Muscle of arm (tissue), 12 donors: ENCODE data around the gene CSF1R. TPM values are rescaled to one million over a fixed set of nuclear protein-coding genes. Genes with fewer than 3 reads are reported as not detected.
A peak's percentile ranks its signal among the peaks of the same experiment; 100 is the strongest.
"Not testable (repeated sequence)": the region's sequence is repeated elsewhere in the genome, so short reads cannot be mapped to it uniquely, and the experiment has no call there.

Experiments
- DNase-seq: peaks from one replicate; pipeline ENCODE4 v3.0.0-alpha.2; 2013
- polyA plus RNA-seq, 12 donors: library from polyadenylated mRNA; unstranded; fragments of 120-200 nt; gene quantifications; one replicate each; pipeline ENCODE4 v1.2.1, GENCODE V29; 2013; ENCODE audit not compliant: insufficient read length in 12 of 12

CSF1R gene
- polyA plus RNA-seq, 12 donors = 17.0 to 41.1 (median 24.6) TPM; not detected in 1

DNA sequence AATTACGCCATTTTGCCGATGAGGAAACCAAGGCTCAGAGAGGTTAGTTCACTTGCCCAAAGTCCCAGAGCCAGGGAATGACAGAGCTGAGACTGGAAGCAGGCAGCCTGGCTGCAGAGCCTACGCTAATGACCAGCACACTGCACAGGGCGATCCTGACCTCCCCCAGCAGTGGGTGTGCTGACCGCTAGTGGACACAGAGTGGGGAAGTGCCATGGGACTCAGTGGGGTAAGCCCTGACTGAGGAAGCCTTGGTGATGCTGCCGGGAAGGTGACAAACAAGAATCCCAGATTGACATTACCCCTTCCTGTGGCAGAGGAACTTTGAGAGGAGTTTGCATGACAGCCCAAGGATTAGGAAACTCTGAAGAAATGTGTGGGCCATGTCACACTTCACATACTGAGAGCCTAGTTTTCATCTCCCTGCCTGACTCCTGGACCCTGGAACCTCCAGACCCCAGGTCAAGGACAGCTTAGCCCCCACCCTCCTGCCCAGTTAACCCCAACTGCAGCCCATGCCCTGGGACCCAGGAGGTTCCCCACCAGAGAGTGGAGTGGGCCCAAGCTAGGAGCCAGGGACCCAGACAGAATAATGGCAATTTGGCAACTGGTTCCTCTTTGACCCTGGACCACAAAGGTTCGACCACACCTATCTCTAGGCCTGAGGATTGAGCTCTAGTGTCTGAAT, 19.7 kb upstream of the CSF1R start:
- DNase-seq = no peak

DNA sequence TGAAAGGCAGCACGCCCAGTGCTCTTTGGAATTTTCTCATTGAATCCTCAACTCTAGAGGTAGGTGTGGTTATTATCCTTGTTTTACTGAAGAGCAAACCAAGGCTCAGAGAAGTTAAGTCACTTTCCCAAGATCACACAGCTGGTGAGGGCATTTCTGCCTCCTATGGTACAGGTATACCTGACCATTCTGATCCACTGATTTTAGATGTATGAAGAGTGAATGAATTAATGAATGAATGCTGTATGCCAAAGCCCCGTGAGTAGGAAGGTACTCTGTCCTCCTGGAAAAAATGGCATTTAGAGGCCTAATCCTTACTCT, 18.2 kb upstream of the CSF1R start:
- DNase-seq = no peak

DNA sequence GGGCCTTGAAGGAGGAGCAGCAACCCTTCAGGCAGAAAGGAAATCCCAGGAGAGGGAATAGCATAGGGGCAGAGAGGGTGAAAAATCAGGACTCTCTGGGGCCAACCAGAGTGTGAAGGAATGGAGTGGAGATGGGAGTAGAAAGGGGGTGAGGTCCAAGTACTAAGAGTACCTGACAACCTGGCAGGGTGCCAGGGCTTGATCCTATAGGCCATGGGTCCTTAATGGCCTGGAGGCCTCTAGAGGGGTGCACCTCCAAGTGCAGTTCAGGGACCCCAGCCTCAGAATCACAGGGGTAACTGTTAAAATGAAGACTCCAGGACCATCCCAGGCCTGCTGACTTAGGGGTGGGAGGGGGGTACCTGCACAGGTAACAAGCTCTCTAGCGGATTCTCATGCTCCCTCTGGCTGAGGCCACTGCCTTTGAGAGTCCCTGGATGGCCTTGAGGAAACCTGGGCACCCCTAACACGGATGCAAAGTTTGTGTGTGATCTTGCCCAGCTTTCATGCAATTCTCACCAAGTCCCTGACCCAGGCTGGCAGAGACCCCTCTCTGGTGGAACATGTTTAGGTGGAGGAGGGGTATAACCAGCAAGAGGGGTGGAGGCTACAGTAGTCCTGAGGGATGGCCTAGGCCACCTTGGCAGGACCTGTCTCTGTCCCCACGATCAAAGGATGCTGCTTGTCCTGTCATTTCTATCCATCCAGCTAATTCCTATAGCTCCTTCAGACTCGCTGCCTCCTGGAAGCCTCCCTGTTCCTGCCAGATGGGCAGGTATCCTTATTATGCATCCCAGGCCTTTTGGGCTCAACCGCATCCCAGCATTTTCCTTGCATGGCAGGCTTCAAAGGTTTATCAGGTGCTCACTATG, 17.6 kb upstream of the CSF1R start:
- no peak for DNase-seq

DNA sequence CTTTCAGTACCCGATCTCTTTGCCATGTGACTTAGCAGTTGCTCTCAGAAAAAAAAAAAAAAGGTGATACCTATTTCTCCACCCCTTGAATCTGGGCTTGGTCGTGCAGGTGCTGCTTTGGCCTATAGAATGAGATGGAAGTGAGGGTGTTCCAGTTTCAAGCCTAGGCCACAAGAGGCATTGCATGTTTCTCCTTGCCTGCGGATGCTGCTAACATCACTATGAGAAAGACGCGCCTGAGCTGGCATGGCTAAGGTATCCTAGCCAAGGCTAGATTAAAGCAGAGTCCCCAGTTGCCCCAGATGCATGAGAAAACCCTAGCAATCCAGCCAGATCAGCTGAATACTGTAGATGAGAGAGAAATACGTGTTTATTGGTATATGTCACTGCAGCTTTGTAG, 14.7 kb upstream of the CSF1R start:
- no peak for DNase-seq

DNA sequence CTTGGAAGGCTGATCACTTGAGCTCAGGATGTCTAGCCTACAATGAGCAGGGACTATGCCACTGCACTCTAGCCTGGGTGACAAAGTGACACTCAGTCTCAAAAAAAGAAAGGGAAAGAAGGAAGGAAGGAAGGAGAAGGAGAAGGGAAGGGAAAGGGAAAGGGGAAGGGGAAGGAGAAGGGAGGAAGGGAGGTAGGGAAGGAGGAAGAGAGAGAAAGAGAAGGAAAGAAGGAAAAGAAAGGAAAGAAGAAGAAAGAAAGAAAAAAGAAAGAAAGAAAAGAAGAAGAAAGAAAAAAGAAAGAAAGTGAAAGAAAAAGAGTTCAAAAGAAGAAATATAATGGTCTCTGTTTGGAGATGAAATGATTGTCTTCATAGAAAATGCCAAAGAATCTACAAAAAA, 10.8 kb upstream of the CSF1R start:
- DNase-seq = no peak

DNA sequence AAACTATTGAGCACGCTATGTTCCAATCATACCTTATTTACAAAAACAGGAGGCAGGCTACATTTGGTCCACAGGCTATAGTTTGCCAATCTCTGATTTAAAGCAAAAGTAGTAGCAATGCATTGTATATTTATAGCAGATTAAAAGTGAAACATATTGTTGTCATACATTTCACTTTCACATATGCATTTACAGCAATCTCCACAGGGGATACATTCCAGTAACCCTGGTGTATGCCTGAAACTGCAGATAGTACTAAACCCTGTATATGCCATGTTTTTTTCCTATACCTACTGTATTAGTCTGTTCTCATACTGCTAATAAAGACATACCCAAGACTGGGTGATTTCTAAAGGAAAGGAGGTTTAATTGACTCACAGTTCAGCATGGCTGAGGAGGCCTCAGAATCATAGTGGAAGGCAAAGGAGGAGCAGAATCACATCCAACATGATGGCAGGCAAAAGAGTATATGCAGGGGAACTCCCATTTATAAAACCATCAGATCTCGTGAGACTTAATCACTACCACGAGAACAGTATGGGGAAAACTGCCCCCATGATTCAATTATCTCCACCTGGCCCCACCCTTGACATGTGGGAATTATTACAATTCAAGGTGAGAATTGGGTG, 5.9 kb upstream of the CSF1R start:
- DNase-seq = no peak

DNA sequence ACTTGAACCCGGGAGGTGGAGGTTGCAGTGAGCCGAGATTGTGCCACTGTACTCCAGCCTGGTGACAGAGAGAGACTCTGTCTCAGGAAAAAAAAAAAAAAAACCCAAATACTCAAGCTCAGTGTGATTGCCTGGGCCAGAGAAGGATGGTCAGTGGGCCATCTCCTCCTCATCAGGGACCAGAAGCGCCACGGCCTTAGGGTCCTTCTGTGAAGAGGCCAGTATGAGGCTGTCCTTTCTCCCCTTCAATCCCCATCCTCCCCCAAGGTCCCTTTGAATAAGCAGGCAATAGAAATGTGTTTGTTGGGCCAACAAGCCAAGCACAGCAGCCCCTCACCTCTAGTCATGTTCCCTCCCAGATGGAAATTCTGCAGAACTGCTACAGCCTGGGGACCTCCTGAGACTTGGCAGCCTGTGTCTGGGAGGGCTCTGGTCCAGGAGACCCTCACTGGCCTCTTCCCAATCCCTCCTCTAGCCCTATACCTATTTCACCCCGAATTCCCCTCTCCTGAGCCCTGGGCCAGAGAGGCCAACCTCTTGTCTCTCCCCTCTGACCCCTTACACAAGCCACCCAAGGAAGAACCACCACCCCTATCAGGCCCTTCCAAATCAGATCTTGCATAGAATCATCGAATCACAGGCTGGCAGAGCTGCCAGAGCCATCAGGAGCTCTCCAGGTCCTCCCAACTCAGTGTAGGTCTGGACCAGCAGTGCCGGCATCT, 1.0 kb downstream of the CSF1R start:
- no peak for DNase-seq

DNA sequence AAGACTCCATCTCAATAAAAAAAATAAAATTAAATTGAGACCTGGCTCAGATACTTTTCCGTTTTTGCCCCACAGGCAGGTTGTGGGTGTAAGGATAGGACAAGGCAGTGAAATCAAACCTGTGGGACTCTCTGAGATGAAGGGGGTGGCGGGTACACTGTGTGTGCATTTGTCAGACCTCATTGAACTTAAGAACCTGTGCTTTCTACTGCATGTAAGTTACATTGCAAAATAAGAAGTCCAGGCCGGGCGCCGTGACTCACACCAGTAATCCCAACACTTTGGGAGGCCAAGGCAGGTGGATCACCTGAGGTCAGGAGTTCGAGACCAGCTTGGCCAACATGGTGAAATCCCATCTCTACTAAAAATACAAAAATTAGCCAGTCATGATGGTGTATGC, 1.6 kb downstream of the CSF1R start:
- not testable (repeated sequence) for DNase-seq

DNA sequence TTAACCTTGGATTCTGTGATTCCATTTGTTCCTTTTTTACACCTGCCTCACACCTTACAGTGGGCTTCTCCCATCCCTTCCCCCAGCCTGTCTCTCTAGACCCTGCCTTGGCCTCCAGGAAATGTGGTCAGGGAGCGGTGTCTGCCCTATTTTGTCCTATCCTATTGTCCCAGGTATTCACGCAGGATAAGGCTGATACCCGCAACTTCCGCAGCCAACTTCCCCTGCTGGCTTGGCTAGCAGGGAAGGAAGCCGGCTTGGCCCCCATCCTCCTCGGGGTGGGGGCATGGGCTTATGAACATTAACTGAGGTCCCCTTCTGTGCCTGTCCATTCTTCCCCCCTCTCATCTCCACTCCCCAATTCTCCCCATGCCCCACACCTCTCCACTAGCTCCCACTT, 3.5 kb downstream of the CSF1R start:
- no peak for DNase-seq

DNA sequence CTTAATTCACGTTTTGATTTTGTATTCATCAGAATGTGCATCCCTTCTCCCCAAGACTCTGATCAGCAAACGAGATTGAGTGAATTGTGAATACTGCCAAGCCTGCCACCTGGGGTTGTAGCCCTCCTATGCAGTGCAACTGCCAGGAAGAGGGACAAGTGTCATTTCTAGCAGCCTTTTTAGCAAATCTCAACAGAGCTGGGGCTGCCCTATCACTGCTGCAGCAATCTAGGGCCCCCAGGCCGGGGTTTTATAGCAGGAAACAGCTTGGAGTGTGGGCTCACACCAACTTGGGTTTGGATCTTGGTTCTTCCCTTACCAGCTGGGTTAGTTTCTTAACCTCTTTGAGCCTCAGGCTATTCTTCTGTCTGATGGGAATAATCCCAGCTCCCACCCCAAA, 4.0 kb downstream of the CSF1R start:
- no peak for DNase-seq

DNA sequence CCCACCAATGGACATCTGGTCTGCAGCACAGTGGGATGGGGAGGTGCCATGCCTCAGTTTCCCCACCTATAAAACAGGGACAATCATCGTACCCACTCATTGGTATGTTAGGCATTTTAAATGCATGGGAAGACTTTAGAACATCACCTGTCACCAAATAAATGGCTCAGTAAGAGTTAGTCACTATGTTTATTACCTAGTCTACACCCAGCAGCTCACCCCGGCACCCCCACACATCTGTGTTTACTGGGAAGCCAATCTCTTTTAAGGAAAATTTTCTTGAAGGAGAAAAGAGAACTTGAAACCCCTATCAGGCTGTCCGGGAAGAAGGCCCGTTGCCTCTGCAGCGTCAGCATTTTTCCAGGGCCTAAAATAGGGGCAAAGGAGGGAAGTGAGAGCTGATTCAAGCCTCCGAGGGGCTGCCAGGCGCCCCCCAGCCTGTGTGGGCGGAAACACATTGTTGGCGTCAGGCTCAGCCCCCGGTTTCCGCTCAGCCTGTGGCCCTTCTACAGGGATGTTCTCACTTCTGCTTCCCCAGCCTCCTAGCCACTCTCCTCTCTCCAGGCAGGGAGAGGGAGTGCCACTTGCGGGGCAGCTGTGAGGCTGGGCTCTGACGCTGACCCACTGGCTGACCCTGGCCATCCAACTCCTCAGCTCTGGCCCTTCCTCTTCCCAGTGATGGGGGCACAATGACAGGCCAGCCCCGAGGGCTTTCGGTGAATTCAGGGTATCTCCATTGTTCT, 4.6 kb downstream of the CSF1R start:
- peak; percentile 55 for DNase-seq

DNA sequence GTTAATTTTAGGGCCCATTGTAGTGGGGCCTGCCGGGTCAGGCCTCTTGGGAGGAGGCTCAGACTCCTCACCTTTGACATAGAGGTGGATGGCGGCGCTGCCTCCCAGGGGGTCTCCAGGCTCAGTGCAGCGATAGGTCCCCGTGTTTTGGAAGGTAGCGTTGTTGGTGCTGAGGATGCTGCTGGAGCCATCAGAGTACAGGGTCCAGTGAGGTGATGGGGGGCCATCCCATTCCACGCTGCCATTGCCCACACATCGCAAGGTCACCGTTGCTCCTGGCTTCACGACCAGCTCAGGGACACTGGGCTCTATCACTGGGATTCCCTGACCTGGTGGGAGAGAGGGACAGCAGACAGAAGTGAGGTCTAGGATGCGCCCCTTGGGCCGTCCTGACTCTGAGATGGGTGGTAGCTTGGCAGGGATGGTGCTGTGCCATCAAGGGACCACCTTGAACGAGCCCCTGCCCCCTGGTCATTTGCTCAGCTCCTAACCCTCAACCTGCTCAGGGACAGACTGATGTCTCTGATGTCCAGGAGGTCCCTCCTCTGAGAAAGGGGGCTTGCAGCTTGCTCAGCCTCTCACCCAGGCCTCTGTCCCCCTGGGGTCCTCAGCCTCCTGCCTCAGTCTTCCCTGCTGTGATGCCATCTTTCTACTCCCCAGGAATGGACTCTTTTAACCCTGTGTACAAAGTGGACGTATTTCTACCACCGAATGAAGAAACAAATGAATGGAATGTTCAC, 5.5 kb downstream of the CSF1R start:
- DNase-seq = no peak

DNA sequence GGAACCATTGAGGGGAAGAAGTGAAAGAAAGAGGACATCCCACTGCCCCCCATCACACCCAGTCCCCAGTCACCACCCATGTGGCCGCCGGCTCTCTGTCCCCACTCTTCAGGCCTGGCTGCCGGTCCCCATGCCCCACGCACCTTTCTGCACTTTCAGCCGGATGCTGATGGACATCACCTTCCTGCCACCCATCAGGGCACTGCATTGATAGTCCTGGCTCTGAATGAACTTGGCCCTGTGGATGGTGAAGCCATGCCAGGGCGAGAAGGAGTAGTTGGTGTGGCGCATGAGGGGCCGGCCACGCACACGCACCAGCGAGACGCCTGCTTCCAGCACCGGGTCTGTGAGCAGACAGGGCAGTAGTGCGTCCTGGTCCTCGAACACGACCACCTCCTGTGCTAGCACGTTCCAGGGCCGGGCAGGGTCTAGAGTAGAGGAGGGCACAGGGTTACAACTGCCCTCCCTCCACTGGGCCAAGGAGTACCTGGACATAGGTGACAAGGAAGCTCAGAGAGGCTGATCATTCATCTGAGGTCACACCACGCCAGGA, 6.4 kb downstream of the CSF1R start:
- no peak for DNase-seq

DNA sequence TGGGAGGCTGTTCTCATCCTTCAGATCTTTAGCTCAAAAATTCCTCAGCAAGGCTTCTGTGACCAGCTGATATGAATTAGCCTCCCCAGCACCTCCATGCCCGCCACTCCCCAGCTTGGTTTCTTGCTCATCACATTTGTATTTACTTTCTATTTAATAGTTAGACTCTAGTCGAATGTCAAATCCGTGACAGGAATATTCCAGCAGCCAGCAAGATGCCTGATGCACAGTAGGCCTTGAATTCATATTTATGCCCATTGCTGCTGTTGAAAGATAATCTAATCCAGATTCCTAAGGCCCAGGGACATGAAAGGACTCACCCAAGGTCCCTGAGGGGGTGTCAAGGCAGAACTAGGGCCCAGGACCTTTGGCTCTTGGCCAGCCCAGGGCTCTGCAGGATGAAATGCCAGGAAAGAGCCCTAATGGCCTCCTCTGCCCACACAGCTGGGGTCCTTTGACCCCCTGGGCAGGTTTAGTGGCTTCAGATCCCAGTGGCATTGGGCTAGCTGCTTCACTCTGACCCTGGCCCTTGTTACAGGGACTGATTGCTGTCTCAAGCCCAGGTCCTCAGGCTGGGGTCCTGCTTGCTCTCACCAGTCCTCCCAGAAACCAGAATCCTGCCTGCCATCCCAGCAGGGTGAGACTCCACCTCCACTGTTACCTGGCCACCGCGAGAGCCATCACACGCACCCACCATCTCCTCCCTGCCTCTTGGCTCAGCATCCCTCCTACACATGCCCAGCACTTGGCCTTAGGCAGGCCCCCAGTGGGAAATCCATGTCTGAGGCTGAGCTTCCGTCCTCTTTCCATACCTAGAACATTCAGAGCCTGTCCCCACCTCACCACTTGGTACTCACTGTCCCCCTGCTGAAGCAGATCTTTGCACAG, 7.3 kb downstream of the CSF1R start:
- DNase-seq = no peak

DNA sequence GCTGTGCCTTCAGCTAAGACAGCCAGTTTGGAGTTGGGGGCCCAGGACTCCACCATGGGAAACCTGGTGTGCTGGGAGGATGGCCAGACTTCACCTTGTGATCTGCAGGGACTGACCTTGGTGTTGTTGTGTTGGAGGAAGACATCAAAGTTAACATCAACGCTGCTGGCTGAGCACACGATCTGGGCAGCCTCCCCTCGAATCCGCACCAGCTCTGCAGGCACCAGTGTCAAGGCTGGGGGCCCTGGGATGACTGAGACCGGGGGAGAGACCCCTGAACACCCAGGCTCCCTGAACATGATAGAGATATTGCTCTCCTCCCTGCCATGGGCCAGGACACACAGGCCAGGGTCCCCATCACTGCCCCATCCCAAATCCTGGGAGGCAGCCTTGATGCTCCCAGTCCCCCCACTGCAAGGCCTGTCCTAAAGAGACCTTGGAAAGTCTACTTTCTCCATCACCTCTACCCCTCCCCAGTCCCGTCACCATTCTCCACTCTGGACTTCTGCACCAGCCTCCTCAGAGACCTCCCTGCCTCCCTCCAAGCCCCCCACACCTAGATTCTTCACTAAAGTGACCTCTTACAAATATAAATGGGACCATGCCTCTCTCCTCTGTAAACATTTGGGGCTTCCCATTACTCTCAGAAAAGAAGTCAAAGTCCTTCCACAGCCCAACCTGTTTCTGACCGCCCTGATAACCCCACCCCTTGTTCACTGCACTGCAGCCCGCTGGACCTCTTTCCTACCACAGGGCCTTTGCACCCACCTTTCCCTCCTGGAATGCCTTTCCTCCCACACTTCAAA, 8.2 kb downstream of the CSF1R start:
- DNase-seq = no peak

DNA sequence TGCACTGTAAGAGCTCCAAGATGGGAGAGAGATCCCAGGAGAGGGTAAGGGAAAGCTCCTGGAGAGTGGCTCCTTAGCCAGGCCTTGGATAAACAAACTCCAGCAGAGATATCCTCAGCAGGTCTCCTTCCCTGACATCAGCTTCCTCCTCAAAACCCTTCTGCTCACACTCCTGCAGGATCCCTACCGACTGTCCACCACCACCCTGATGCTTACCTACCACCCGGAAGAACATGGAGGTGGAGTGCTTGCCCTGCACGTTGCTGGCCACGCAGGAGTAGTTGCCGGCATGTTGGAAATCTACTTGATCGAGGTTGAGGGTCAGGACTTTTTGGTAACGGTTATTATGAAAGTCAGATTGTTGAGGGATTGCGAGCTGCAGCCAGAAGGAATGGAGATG, 9.3 kb downstream of the CSF1R start:
- DNase-seq = no peak

DNA sequence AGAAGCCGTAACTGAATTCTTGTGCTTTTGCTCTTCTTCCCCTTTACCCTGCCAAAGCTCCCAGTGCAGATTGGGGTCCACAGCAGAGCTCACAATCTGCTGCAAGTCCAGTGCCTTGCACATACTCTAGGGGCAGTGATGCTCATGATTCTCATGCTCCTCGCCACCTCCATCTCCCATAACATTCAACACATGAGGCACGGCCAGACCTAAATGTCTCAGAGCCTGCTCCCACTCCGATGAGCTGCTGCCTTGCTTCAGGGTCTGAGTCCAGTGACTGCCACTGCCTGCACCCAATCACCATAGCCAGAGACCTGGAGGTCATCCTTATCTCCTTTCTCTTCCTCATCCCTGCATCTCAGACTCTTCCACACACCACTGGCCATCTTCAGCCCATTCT, 10.5 kb downstream of the CSF1R start:
- DNase-seq = no peak

DNA sequence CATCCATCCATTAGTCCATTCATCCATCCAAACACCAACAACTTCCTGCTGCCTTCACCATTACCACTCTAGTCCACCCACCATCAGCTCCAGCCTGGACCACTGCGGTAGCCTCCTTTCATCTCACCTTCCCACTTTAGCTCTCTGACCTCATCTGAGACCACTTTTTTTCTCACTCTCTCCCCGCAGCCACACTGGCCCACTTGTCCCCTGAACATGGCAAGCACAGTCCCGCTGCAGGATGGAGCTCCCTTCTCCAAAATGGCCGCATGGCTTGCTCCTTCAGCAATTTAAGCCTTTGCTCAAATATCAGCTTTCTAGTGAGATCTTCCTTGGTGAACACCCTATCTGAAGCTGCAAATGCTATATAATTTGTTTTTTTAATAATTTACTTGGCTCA, 11.1 kb downstream of the CSF1R start:
- no peak for DNase-seq

DNA sequence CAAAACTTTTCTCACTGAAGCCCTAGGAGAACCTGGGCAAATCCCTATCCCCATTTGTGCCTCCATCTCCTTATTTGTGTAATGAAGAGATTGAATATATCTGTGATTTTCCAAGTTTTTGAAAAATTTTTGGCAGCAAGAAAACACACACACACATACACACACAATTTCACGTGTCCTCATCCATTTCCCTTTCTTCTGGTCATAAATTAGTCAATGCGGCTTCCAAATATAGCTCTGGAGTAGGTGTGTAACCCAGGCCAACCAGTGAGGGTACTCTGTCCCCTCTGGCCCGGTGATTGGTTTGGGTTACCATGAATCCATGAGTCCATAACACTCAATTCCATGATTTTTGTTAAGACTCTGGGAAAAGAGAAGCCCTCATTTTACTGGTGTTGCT, 12.7 kb downstream of the CSF1R start:
- no peak for DNase-seq
